HCT116 (cell line): Measurements from ENCODE around the gene ERG. TPM values are rescaled to one million over a fixed set of nuclear protein-coding genes. Genes with fewer than 3 reads are reported as not detected.

ENCODE experiments used
- ATAC-seq: fragments of 200-7000 bp; cut with Tn5 transposase; 2 replicates; pipeline ENCODE4 v1.9.1; 2020; ENCODE audit warnings: mild to moderate bottlenecking, moderate library complexity
- BruUV-seq: library from RNA; stranded (reverse); fragments of 400-500 nt; replicated peaks from 2 replicates; lab custom pipeline; 2021; lab: Mats Ljungman, UMichigan
- CTCF ChIA-PET: fragments of 300-600 bp; sonication (Branson Sonifier 250); formaldehyde crosslinking; loops from one replicate; lab custom pipeline; 2021; ENCODE audit warnings: antibody characterized with exemption; lab: Charles Lee
- POLR2A ChIA-PET: fragments of 300-600, 350-600 bp; sonication (Branson Sonifier 250); formaldehyde crosslinking; loops from one replicate; lab custom pipeline; 2021; ENCODE audit warnings: antibody characterized with exemption; lab: Charles Lee
- RAD21 ChIA-PET, 2 experiments: fragments of 300-600 bp; sonication (Branson Sonifier 250); formaldehyde crosslinking; loops; one replicate each; lab custom pipeline; 2023; ENCODE audit warnings: low total read pairs in 2 of 2; ENCODE audit not compliant: uncharacterized antibody in 2 of 2, unreplicated experiment in 2 of 2, low non-redundant PET in 1 of 2; lab: Charles Lee
- DNase-seq: peaks from one replicate; pipeline ENCODE4 v3.0.0-alpha.2; 2010; ENCODE audit warnings: low read depth, low spot score
- H2AFZ ChIP-seq: fragments of 200-600 bp; shearing (Covaris generic), sonication (generic); 2 replicates; pipeline ENCODE4 v1.6.1; 2017; ENCODE audit warnings: low read depth, mixed run types, mixed read lengths, antibody characterized with exemption, low read length; ENCODE audit not compliant: poor library complexity, severe bottlenecking
- H3K27ac ChIP-seq: 2 replicates; pipeline ENCODE4 v1.5.1; 2012; ENCODE audit warnings: low read depth, low read length
- H3K27me3 ChIP-seq: fragments of 200-600 bp; sonication (generic); 2 replicates; pipeline ENCODE4 v1.6.1; 2016; ENCODE audit warnings: mixed run types, low read length, mixed read lengths; ENCODE audit not compliant: insufficient read depth
- H3K36me3 ChIP-seq, 2 experiments: fragments of 200-500 bp in 1 of 2; fragments of 200-600 bp in 1 of 2; sonication (Bioruptor generic) in 1 of 2; sonication (generic) in 1 of 2; 2 replicates each; pipeline versions ENCODE4 v1.5.1 to v1.6.1; 2014 to 2016; ENCODE audit warnings: low read length in 2 of 2, inconsistent platforms in 1 of 2, mixed read lengths in 1 of 2, mixed run types in 1 of 2; ENCODE audit not compliant: insufficient read depth in 2 of 2, control insufficient read depth in 1 of 2
- H3K4me1 ChIP-seq, 2 experiments: fragments of 200-600 bp in 1 of 2; sonication (generic) in 1 of 2; 2 replicates each; pipeline versions ENCODE4 v1.5.1 to v1.6.1; 2012 to 2017; ENCODE audit warnings: low read length in 2 of 2, inconsistent platforms in 1 of 2, mild to moderate bottlenecking in 1 of 2, mixed read lengths in 1 of 2, mixed run types in 1 of 2, moderate library complexity in 1 of 2; ENCODE audit not compliant: insufficient read depth in 2 of 2, control insufficient read depth in 1 of 2
- H3K4me2 ChIP-seq: fragments of 200-600 bp; sonication (generic); 2 replicates; pipeline ENCODE4 v1.6.1; 2017; ENCODE audit warnings: mixed run types, low read length, mixed read lengths
- H3K4me3 ChIP-seq, 2 experiments: fragments of 200-600 bp in 1 of 2; sonication (generic) in 1 of 2; replicated peaks in 1 of 2; 2 replicates each; pipeline ENCODE4 v1.5.1; 2011 to 2016; ENCODE audit warnings: low read length in 2 of 2, control low read depth in 1 of 2, low read depth in 1 of 2, mild to moderate bottlenecking in 1 of 2, mixed read lengths in 1 of 2, mixed run types in 1 of 2
- H3K79me2 ChIP-seq: fragments of 200-600 bp; sonication (generic); 2 replicates; pipeline ENCODE4 v1.6.1; 2017; ENCODE audit warnings: mild to moderate bottlenecking, mixed run types, low read length, moderate library complexity, mixed read lengths; ENCODE audit not compliant: insufficient read depth
- H3K9ac ChIP-seq: fragments of 200-600 bp; sonication (generic); 2 replicates; pipeline ENCODE4 v1.6.1; 2016; ENCODE audit warnings: low read length, mixed read lengths
- H3K9me2 ChIP-seq: fragments of 200-600 bp; sonication (generic), shearing (Covaris generic); 2 replicates; pipeline ENCODE4 v1.6.1; 2017; ENCODE audit warnings: mixed run types, mild to moderate bottlenecking, moderate library complexity; ENCODE audit not compliant: insufficient read depth
- H3K9me3 ChIP-seq, 2 experiments: fragments of 200-500 bp in 1 of 2; fragments of 200-600 bp in 1 of 2; sonication (Bioruptor generic) in 1 of 2; sonication (generic) in 1 of 2; 2 replicates each; pipeline ENCODE4 v1.6.1; 2014 to 2017; ENCODE audit warnings: low read length in 2 of 2, mixed read lengths in 2 of 2, inconsistent platforms in 1 of 2, low read depth in 1 of 2, mild to moderate bottlenecking in 1 of 2, mixed run types in 1 of 2, moderate library complexity in 1 of 2; ENCODE audit not compliant: control insufficient read depth in 1 of 2, insufficient read depth in 1 of 2
- H4K20me1 ChIP-seq: fragments of 200-600 bp; sonication (generic), shearing (Covaris generic); 2 replicates; pipeline ENCODE4 v1.6.1; 2017; ENCODE audit warnings: mixed run types, mild to moderate bottlenecking, moderate library complexity; ENCODE audit not compliant: insufficient read depth
- CBX3 ChIP-seq: IDR thresholded peaks from 2 replicates; pipeline ENCODE4 v1.6.1; 2012; ENCODE audit warnings: low read depth
- CEBPB ChIP-seq: IDR thresholded peaks from 2 replicates; pipeline ENCODE4 v1.6.1; 2012; ENCODE audit warnings: low read depth
- CTCF ChIP-seq, 3 experiments: fragments of 200-600 bp in 1 of 3; sonication (generic) in 1 of 3; IDR thresholded peaks in 2 of 3; conservative IDR thresholded peaks in 1 of 3; 2 replicates each; pipeline ENCODE4 v1.5.1; 2012 to 2017; ENCODE audit warnings: low read depth in 2 of 3, low read length in 2 of 3, antibody characterized with exemption in 1 of 3, borderline replicate concordance in 1 of 3, control low read depth in 1 of 3, mild to moderate bottlenecking in 1 of 3, mixed read lengths in 1 of 3, mixed run types in 1 of 3, moderate library complexity in 1 of 3; ENCODE audit not compliant: insufficient read depth in 1 of 3
- EGR1 ChIP-seq: IDR thresholded peaks from 2 replicates; pipeline ENCODE4 v1.6.1; 2012; ENCODE audit warnings: low read depth
- ELF1 ChIP-seq: IDR thresholded peaks from 2 replicates; pipeline ENCODE4 v1.6.1; 2012; ENCODE audit warnings: low read depth, borderline replicate concordance
- EZH2 ChIP-seq: fragments of 200-600 bp; sonication (generic); IDR thresholded peaks from 2 replicates; pipeline ENCODE4 v1.6.1; 2017; ENCODE audit warnings: antibody characterized with exemption, mixed run types
- EZH2phosphoT487 ChIP-seq: fragments of 200-600 bp; IDR thresholded peaks from 2 replicates; pipeline ENCODE4 v1.6.1; 2018; ENCODE audit warnings: antibody characterized with exemption, borderline replicate concordance
- FOSL1 ChIP-seq: IDR thresholded peaks from 2 replicates; pipeline ENCODE4 v1.6.1; 2012; ENCODE audit warnings: low read depth
- POLR2AphosphoS5 ChIP-seq: IDR thresholded peaks from 2 replicates; pipeline ENCODE4 v1.6.1; 2011; ENCODE audit warnings: mild to moderate bottlenecking, low read depth, low read length, moderate library complexity
- RAD21 ChIP-seq: IDR thresholded peaks from 2 replicates; pipeline ENCODE4 v1.6.1; 2012; ENCODE audit warnings: low read depth, mild to moderate bottlenecking
- SP1 ChIP-seq: IDR thresholded peaks from 2 replicates; pipeline ENCODE4 v1.6.1; 2012; ENCODE audit warnings: low read depth
- SRF ChIP-seq: IDR thresholded peaks from 2 replicates; pipeline ENCODE4 v1.6.1; 2012; ENCODE audit warnings: low read depth
- YY1 ChIP-seq: IDR thresholded peaks from 2 replicates; pipeline ENCODE4 v1.6.1; 2011; ENCODE audit warnings: low read length, low read depth, moderate library complexity, mild to moderate bottlenecking; ENCODE audit not compliant: insufficient replicate concordance; ENCODE audit errors: extremely low read depth
- ZNF274 ChIP-seq: fragments of 200-500 bp; sonication (Bioruptor generic); IDR thresholded peaks from 2 replicates; pipeline ENCODE4 v1.6.1; 2014; ENCODE audit warnings: mild to moderate bottlenecking, low read depth, low read length, inconsistent platforms
- intact Hi-C: fragments of 100-400 bp; cut with micrococcal nuclease; formaldehyde crosslinking; loops from 2 replicates; pipeline ENCODE4 v1.10.0; 2022
- total RNA-seq: library from RNA; stranded (reverse); gene quantifications from one replicate; pipeline ENCODE4 v1.2.1, GENCODE V29; 2021; ENCODE audit not compliant: unreplicated experiment

ERG gene
- total RNA-seq, 1 experiment from 2014 or later, result 0.17 TPM

- ATAC-seq, result no peak
- Histone ChIP-seq H3K79me2 (no peaks in the 10 kb centered on the region), H4K20me1 (no peaks in the 10 kb centered on the region), H3K9ac (no peak overlapping the region), H3K27me3 (peaks cover 4% of the 10 kb centered on the region; the same call in 1 of the 2 replicates), H3K4me3 (no peak overlapping the region), H3K27ac (no peak overlapping the region), H3K9me3 (no peaks in the 10 kb centered on the region), H3K4me1 (no peaks in the 10 kb centered on the region; a peak in 1 of 4 replicates), H3K9me2 (no peaks in the 10 kb centered on the region), H2AFZ (no peak overlapping the region), H3K4me2 (no peak overlapping the region), H3K36me3 (no peaks in the 10 kb centered on the region)
- TF ChIP-seq EGR1 (no peak), SP1 (no peak), ELF1 (no peak), YY1 (no peak), EZH2phosphoT487 (no peak), POLR2AphosphoS5 (no peak), EZH2 (no peak), RAD21 (no peak), CEBPB (no peak), SRF (no peak), CTCF (IDR thresholded peaks at IDR 0.05 in 2 of 3, conservative IDR thresholded peaks at IDR 0.05 in 1 of 3; ENCODE audit: borderline replicate concordance in 1 of 3, insufficient read depth in 1 of 3, low read depth in 2 of 3, low read length in 2 of 3) (no peak), CBX3 (no peak), FOSL1 (no peak), ZNF274 (no peak)
- ChIA-PET CTCF (no interaction called here), POLR2A (no interaction called here), RAD21 (no interaction called here)
- BruUV-seq, result no TSS peak
- intact Hi-C loops, result no loop called here
- DNase-seq, result no peak
These were observed 149.0 kb downstream of the ERG start for GRCh38 chr21:38349111-38349746.
